WTC11 (cell line): Measurements from ENCODE around the gene CSTA. TPM values are rescaled to one million over a fixed set of nuclear protein-coding genes. Genes with fewer than 3 reads are reported as not detected.

ENCODE experiments used
- ATAC-seq: fragments of 200-7000 bp; cut with Tn5 transposase; 2 replicates; pipeline ENCODE4 v1.10.0; 2021; ENCODE audit warnings: mild to moderate bottlenecking, moderate library complexity
- CTCF ChIA-PET: fragments of 300-600 bp; sonication (Branson Sonifier 250); formaldehyde crosslinking; loops from one replicate; lab custom pipeline; 2021; ENCODE audit warnings: antibody characterized with exemption; lab: Charles Lee
- POLR2A ChIA-PET: fragments of 350-600 bp; sonication (Branson Sonifier 250); formaldehyde crosslinking; loops from one replicate; lab custom pipeline; 2021; ENCODE audit warnings: antibody characterized with exemption; lab: Charles Lee
- DNase-seq: peaks from one replicate; pipeline ENCODE4 v3.0.0; 2021; ENCODE audit warnings: low spot score
- H3K27ac Mint-ChIP-seq: 2 replicates; pipeline ENCODE4 v1.8.0; 2021; ENCODE audit warnings: mixed read lengths
- H3K27me3 Mint-ChIP-seq: 2 replicates; pipeline ENCODE4 v1.8.0; 2021; ENCODE audit warnings: low read depth, mild to moderate bottlenecking, moderate library complexity, mixed read lengths
- H3K36me3 Mint-ChIP-seq: 2 replicates; pipeline ENCODE4 v1.8.0; 2021; ENCODE audit warnings: mixed read lengths
- H3K4me1 Mint-ChIP-seq: 2 replicates; pipeline ENCODE4 v1.8.0; 2022; ENCODE audit warnings: mixed read lengths
- H3K4me3 Mint-ChIP-seq: 2 replicates; pipeline ENCODE4 v1.8.0; 2021; ENCODE audit warnings: mild to moderate bottlenecking, moderate library complexity, mixed read lengths
- H3K9me3 Mint-ChIP-seq: 2 replicates; pipeline ENCODE4 v1.8.0; 2021; ENCODE audit warnings: mixed read lengths
- AFF4 ChIP-seq: sonication (generic); formaldehyde crosslinking; IDR thresholded peaks from 2 replicates; pipeline ENCODE4 v1.8.1; 2023; ENCODE audit warnings: mild to moderate bottlenecking, missing genetic modification reagents, borderline replicate concordance
- ATF6 ChIP-seq: sonication (generic); formaldehyde crosslinking; IDR thresholded peaks from 2 replicates; pipeline ENCODE4 v1.8.1; 2023; ENCODE audit warnings: mild to moderate bottlenecking, missing genetic modification reagents
- CBFB ChIP-seq: sonication (generic); formaldehyde crosslinking; IDR thresholded peaks from 2 replicates; pipeline ENCODE4 v1.8.1; 2022; ENCODE audit warnings: mild to moderate bottlenecking, low read depth, missing genetic modification reagents
- E2F5 ChIP-seq: sonication (generic); formaldehyde crosslinking; IDR thresholded peaks from 2 replicates; pipeline ENCODE4 v1.8.1; 2022; ENCODE audit warnings: mild to moderate bottlenecking, moderate library complexity, missing genetic modification reagents
- JUN ChIP-seq: sonication (generic); formaldehyde crosslinking; IDR thresholded peaks from 2 replicates; pipeline ENCODE4 v1.8.0; 2023; ENCODE audit warnings: mild to moderate bottlenecking, missing genetic modification reagents
- KAT7 ChIP-seq: sonication (generic); formaldehyde crosslinking; IDR thresholded peaks from 2 replicates; pipeline ENCODE4 v1.8.1; 2023; ENCODE audit warnings: missing genetic modification reagents, mild to moderate bottlenecking, borderline replicate concordance
- MAX ChIP-seq: sonication (generic); formaldehyde crosslinking; IDR thresholded peaks from 2 replicates; pipeline ENCODE4 v1.8.0; 2022; ENCODE audit warnings: mild to moderate bottlenecking, missing genetic modification reagents
- NR1H2 ChIP-seq: sonication (generic); formaldehyde crosslinking; IDR thresholded peaks from 2 replicates; pipeline ENCODE4 v1.9.0; 2021; ENCODE audit warnings: mild to moderate bottlenecking, moderate library complexity, missing genetic modification reagents
- PREB ChIP-seq: sonication (generic); formaldehyde crosslinking; IDR thresholded peaks from 2 replicates; pipeline ENCODE4 v1.8.1; 2022; ENCODE audit warnings: mild to moderate bottlenecking, missing genetic modification reagents, moderate library complexity, borderline replicate concordance
- RELA ChIP-seq: sonication (generic); formaldehyde crosslinking; IDR thresholded peaks from 2 replicates; pipeline ENCODE4 v1.8.1; 2022; ENCODE audit warnings: missing genetic modification reagents, mild to moderate bottlenecking, borderline replicate concordance
- SMAD3 ChIP-seq: sonication (generic); formaldehyde crosslinking; IDR thresholded peaks from 2 replicates; pipeline ENCODE4 v1.8.0; 2022; ENCODE audit warnings: missing genetic modification reagents, mild to moderate bottlenecking, borderline replicate concordance
- SMAD4 ChIP-seq: sonication (generic); formaldehyde crosslinking; IDR thresholded peaks from 2 replicates; pipeline ENCODE4 v1.8.0; 2022; ENCODE audit warnings: mild to moderate bottlenecking, missing genetic modification reagents
- SOX15 ChIP-seq: fragments of 250-450 bp; sonication (Bioruptor Pico); IDR thresholded peaks from 2 replicates; pipeline ENCODE4 v1.9.0; 2021; ENCODE audit warnings: mild to moderate bottlenecking
- SP1 ChIP-seq: sonication (generic); formaldehyde crosslinking; conservative IDR thresholded peaks from 2 replicates; pipeline ENCODE4 v1.8.1; 2022; ENCODE audit warnings: missing genetic modification reagents
- STAT6 ChIP-seq: sonication (generic); formaldehyde crosslinking; conservative IDR thresholded peaks from 2 replicates; pipeline ENCODE4 v1.8.1; 2023; ENCODE audit warnings: mild to moderate bottlenecking, low read depth, missing genetic modification reagents, moderate library complexity
- USF1 ChIP-seq: sonication (generic); formaldehyde crosslinking; IDR thresholded peaks from 2 replicates; pipeline ENCODE4 v1.8.0; 2022; ENCODE audit warnings: mild to moderate bottlenecking, missing genetic modification reagents
- ZNF219 ChIP-seq: sonication (generic); formaldehyde crosslinking; IDR thresholded peaks from 2 replicates; pipeline ENCODE4 v1.8.0; 2023; ENCODE audit warnings: missing genetic modification reagents, mild to moderate bottlenecking, borderline replicate concordance
- ZNF281 ChIP-seq: sonication (generic); formaldehyde crosslinking; IDR thresholded peaks from 2 replicates; pipeline ENCODE4 v1.8.0; 2023; ENCODE audit warnings: mild to moderate bottlenecking, missing genetic modification reagents
- ZNF317 ChIP-seq: sonication (generic); formaldehyde crosslinking; IDR thresholded peaks from 2 replicates; pipeline ENCODE4 v1.8.1; 2023; ENCODE audit warnings: low read depth, mild to moderate bottlenecking, moderate library complexity, missing genetic modification reagents, borderline replicate concordance
- ZNF425 ChIP-seq: fragments of 250-450 bp; sonication (Bioruptor Pico); conservative IDR thresholded peaks from 2 replicates; pipeline ENCODE4 v1.9.0; 2021; ENCODE audit warnings: mild to moderate bottlenecking
- total RNA-seq: library from RNA; stranded (reverse); gene quantifications from 3 replicates; pipeline ENCODE4 v1.2.3, GENCODE V29; 2021

Gene CSTA
- total RNA-seq, 1 experiment from 2014 or later: not detected

GRCh38 chr3:122306622-122306953, 18.5 kb upstream of the CSTA start:
- no peak for DNase-seq
- no peak overlapping the region for H3K4me3 Mint-ChIP-seq
- H3K36me3 Mint-ChIP-seq: no peaks in the 10 kb centered on the region
- H3K27me3 Mint-ChIP-seq: no peaks in the 10 kb centered on the region
- no peak for TF ChIP-seq AFF4 (CRISPR knock-in tag)
- no peak for TF ChIP-seq ZNF425 (CRISPR knock-in tag)
- TF ChIP-seq JUN: no peak
- no peak for TF ChIP-seq ZNF281 (CRISPR knock-in tag)
- TF ChIP-seq E2F5 (CRISPR knock-in tag): no peak
- no peak for TF ChIP-seq SOX15 (CRISPR knock-in tag)
- TF ChIP-seq STAT6 (CRISPR knock-in tag): no peak
- TF ChIP-seq NR1H2 (CRISPR knock-in tag): no peak
- TF ChIP-seq SP1 (CRISPR knock-in tag): no peak
- no peak for TF ChIP-seq CBFB (CRISPR knock-in tag)
- TF ChIP-seq ZNF219 (CRISPR knock-in tag): no peak
- TF ChIP-seq MAX (CRISPR knock-in tag): no peak
- no peak for TF ChIP-seq SMAD4 (CRISPR knock-in tag)
- no peak for TF ChIP-seq ZNF317 (CRISPR knock-in tag)
- TF ChIP-seq USF1 (CRISPR knock-in tag): no peak
- TF ChIP-seq ATF6: no peak
- no peak for TF ChIP-seq PREB (CRISPR knock-in tag)
- no peak for TF ChIP-seq SMAD3
- TF ChIP-seq RELA (CRISPR knock-in tag): no peak
- no peak for TF ChIP-seq KAT7
- H3K27ac Mint-ChIP-seq: no peak overlapping the region
- CTCF ChIA-PET: interaction anchor here (0.7 to 2.3 kb wide), 19 partner anchors 8 to 373 kb away, joined by 3 to 37 read pairs (median 5); partner anchors contain the start of genes CASR, FAM162A and MIX23
- H3K9me3 Mint-ChIP-seq: no peaks in the 10 kb centered on the region
- POLR2A ChIA-PET: no interaction called here
- no peaks in the 10 kb centered on the region for H3K4me1 Mint-ChIP-seq
- ATAC-seq: no peak
